Stomach smooth muscle (tissue), 2 donors: ENCODE results near the gene SLC7A8.

ENCODE experiments used
- H3K27ac ChIP-seq: one replicate; pipeline ENCODE4 v1.7.0; 2013; ENCODE audit warnings: mild to moderate bottlenecking, low read length, inconsistent platforms
- H3K27me3 ChIP-seq, 2 donors: one replicate each; pipeline ENCODE4 v1.7.0; 2013; ENCODE audit warnings: low read length in 2 of 2; ENCODE audit not compliant: insufficient read depth in 2 of 2, control insufficient read depth in 1 of 2
- H3K36me3 ChIP-seq, 2 donors: one replicate each; pipeline ENCODE4 v1.7.0; 2013; ENCODE audit warnings: low read length in 2 of 2; ENCODE audit not compliant: control insufficient read depth in 2 of 2, insufficient read depth in 2 of 2
- H3K4me1 ChIP-seq: one replicate; pipeline ENCODE4 v1.7.0; 2013; ENCODE audit warnings: low read length; ENCODE audit not compliant: control insufficient read depth, insufficient read depth
- H3K4me3 ChIP-seq, 2 donors: one replicate each; pipeline ENCODE4 v1.7.0; 2013; ENCODE audit warnings: low read length in 2 of 2
- H3K9ac ChIP-seq, 2 donors: one replicate each; pipeline ENCODE4 v1.7.0; 2013; ENCODE audit warnings: low read length in 2 of 2, mild to moderate bottlenecking in 1 of 2
- H3K9me3 ChIP-seq, 2 donors: one replicate each; pipeline ENCODE4 v1.7.0; 2013; ENCODE audit warnings: low read length in 2 of 2; ENCODE audit not compliant: control insufficient read depth in 2 of 2
- donor health status: healthy.
- donor health status: Pancreatic carcinoma.

The SLC7A8 gene

GRCh38 chr14:23077962-23078361 lies 105.5 kb downstream of the SLC7A8 start:
- H3K9me3 ChIP-seq: no peaks in the 10 kb centered on the region
- peaks cover 64 to 71% of the 10 kb centered on the region in 2 donors for H3K36me3 ChIP-seq
- peaks cover 7% of the 10 kb centered on the region for H3K4me1 ChIP-seq
- H3K9ac ChIP-seq: no peak overlapping the region
- no peak overlapping the region for H3K4me3 ChIP-seq
- H3K27ac ChIP-seq: no peak overlapping the region
- no peaks in the 10 kb centered on the region for H3K27me3 ChIP-seq

- no peaks in the 10 kb centered on the region for H3K27me3 ChIP-seq
- no peaks in the 10 kb centered on the region for H3K9me3 ChIP-seq
- H3K4me3 ChIP-seq: no peak overlapping the region
- H3K27ac ChIP-seq: no peak overlapping the region
- peaks cover 15% of the 10 kb centered on the region for H3K4me1 ChIP-seq
- H3K36me3 ChIP-seq: peaks cover 69 to 75% of the 10 kb centered on the region in 2 donors
- no peak overlapping the region for H3K9ac ChIP-seq
Observed at GRCh38 chr14:23076785-23077408, 106.6 kb downstream of the SLC7A8 start.
